ENCODE results near the gene PTPN1.

GRCh38 chr20:50585678-50586077 is 75.5 kb downstream of the PTPN1 start:
- no peak for TF ChIP-seq EGR1 (IDR thresholded peaks at IDR 0.05; ENCODE audit: low read depth in 2 of 2)
- TF ChIP-seq CTCF (IDR thresholded peaks at IDR 0.05; ENCODE audit: low read depth, low read length, missing input control), result no peak
- no peak for TF ChIP-seq FOXA1 (IDR thresholded peaks at IDR 0.05)
- TF ChIP-seq YY1 (IDR thresholded peaks at IDR 0.05), result no peak
- no peak for TF ChIP-seq SP1 (IDR thresholded peaks at IDR 0.05)
- no peak for TF ChIP-seq REST (IDR thresholded peaks at IDR 0.05)
- TF ChIP-seq MAX (IDR thresholded peaks at IDR 0.05), result no peak
- no peak for TF ChIP-seq RAD21 (IDR thresholded peaks at IDR 0.05)
- no peak for TF ChIP-seq HNF4A (conservative IDR thresholded peaks at IDR 0.05)
- no peak for TF ChIP-seq JUND (IDR thresholded peaks at IDR 0.05)
- TF ChIP-seq ATF3 (IDR thresholded peaks at IDR 0.05), result no peak
